ENCODE data around the gene PLD1.

The PLD1 gene

DNA sequence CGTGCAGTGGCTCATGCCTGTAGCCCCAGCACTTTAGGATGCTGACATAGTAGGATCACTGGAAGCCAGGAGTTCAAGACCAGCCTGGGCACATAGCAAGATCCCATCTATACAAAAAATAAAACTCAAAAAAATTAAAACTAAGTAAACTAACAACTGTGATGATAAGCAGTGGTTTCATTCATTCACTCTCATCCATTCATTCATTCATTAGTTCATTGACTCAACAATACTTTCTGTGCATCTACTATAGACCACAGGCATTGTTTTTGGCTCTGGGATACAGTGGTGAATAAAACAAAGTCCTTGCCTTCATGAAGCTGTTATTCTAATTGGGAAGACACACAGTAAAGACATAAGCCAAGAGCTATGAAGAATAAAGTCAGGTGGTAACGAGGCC lies 25.3 kb upstream of the PLD1 start:
- peak overlapping the region; percentile 49; the same call in 1 of the 2 replicates for H3K27ac ChIP-seq (replicated peaks)
- H3K27me3 ChIP-seq (ENCODE audit: insufficient read depth, poor library complexity, severe bottlenecking) = no peaks in the 10 kb centered on the region
- no peak for DNase-seq (ENCODE audit: low read depth in 1 of 2, low spot score in 1 of 2)

DNA sequence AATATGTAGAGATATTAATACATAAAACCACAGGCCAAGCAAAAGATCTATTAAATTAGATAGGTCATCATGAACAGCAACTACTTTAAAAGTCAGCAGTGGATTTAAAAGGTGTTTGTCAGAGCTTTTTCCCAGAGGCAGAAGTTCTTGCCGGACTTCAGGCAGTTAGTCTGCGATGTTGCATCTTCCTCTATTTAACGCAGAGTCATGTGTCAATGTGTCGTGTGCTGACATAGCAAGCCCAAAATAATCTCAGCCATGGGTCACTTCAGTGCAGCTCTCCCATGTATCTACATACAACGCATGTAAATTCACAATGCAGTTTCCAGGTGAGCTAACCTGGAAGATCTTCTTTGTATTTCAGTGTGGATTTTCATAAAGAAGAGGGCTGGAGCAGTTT lies 24.8 kb upstream of the PLD1 start:
- no peaks in the 10 kb centered on the region for H3K27me3 ChIP-seq (ENCODE audit: insufficient read depth, poor library complexity, severe bottlenecking)
- no peak overlapping the region for H3K4me3 ChIP-seq (replicated peaks; ENCODE audit: insufficient read depth, low read length)
- peak in 1 of 2 experiments; percentile 61 for DNase-seq (ENCODE audit: low read depth in 1 of 2, low spot score in 1 of 2)
- TF ChIP-seq POLR2AphosphoS5 (IDR thresholded peaks at IDR 0.05; ENCODE audit: low read depth) (no peak), GABPA (IDR thresholded peaks at IDR 0.05; ENCODE audit: low read depth) (no peak), SPI1 (IDR thresholded peaks at IDR 0.05; ENCODE audit: borderline replicate concordance, low read depth) (no peak)
- TF ChIP-seq, protein P1, sequence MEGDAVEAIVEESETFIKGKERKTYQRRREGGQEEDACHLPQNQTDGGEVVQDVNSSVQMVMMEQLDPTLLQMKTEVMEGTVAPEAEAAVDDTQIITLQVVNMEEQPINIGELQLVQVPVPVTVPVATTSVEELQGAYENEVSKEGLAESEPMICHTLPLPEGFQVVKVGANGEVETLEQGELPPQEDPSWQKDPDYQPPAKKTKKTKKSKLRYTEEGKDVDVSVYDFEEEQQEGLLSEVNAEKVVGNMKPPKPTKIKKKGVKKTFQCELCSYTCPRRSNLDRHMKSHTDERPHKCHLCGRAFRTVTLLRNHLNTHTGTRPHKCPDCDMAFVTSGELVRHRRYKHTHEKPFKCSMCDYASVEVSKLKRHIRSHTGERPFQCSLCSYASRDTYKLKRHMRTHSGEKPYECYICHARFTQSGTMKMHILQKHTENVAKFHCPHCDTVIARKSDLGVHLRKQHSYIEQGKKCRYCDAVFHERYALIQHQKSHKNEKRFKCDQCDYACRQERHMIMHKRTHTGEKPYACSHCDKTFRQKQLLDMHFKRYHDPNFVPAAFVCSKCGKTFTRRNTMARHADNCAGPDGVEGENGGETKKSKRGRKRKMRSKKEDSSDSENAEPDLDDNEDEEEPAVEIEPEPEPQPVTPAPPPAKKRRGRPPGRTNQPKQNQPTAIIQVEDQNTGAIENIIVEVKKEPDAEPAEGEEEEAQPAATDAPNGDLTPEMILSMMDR (IDR thresholded peaks at IDR 0.05; ENCODE audit: insufficient read depth, low read length) = no peak
- TF ChIP-seq, protein P2, sequence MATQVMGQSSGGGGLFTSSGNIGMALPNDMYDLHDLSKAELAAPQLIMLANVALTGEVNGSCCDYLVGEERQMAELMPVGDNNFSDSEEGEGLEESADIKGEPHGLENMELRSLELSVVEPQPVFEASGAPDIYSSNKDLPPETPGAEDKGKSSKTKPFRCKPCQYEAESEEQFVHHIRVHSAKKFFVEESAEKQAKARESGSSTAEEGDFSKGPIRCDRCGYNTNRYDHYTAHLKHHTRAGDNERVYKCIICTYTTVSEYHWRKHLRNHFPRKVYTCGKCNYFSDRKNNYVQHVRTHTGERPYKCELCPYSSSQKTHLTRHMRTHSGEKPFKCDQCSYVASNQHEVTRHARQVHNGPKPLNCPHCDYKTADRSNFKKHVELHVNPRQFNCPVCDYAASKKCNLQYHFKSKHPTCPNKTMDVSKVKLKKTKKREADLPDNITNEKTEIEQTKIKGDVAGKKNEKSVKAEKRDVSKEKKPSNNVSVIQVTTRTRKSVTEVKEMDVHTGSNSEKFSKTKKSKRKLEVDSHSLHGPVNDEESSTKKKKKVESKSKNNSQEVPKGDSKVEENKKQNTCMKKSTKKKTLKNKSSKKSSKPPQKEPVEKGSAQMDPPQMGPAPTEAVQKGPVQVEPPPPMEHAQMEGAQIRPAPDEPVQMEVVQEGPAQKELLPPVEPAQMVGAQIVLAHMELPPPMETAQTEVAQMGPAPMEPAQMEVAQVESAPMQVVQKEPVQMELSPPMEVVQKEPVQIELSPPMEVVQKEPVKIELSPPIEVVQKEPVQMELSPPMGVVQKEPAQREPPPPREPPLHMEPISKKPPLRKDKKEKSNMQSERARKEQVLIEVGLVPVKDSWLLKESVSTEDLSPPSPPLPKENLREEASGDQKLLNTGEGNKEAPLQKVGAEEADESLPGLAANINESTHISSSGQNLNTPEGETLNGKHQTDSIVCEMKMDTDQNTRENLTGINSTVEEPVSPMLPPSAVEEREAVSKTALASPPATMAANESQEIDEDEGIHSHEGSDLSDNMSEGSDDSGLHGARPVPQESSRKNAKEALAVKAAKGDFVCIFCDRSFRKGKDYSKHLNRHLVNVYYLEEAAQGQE (IDR thresholded peaks at IDR 0.05; ENCODE audit: insufficient replicate concordance, low read depth) = no peak
- H3K27ac ChIP-seq (replicated peaks) = peak overlapping the region; percentile 49

More for the DNA sequence above, 25.3 kb upstream of the PLD1 start:
- no peak overlapping the region for H3K4me3 ChIP-seq (replicated peaks; ENCODE audit: insufficient read depth, low read length)
- TF ChIP-seq, protein P2 (IDR thresholded peaks at IDR 0.05; ENCODE audit: insufficient replicate concordance, low read depth) = no peak
- TF ChIP-seq SPI1 (IDR thresholded peaks at IDR 0.05; ENCODE audit: borderline replicate concordance, low read depth) = no peak
- no peak for TF ChIP-seq POLR2AphosphoS5 (IDR thresholded peaks at IDR 0.05; ENCODE audit: low read depth)
- TF ChIP-seq, protein P1 (IDR thresholded peaks at IDR 0.05; ENCODE audit: insufficient read depth, low read length) = no peak
- no peak for TF ChIP-seq GABPA (IDR thresholded peaks at IDR 0.05; ENCODE audit: low read depth)

DNA sequence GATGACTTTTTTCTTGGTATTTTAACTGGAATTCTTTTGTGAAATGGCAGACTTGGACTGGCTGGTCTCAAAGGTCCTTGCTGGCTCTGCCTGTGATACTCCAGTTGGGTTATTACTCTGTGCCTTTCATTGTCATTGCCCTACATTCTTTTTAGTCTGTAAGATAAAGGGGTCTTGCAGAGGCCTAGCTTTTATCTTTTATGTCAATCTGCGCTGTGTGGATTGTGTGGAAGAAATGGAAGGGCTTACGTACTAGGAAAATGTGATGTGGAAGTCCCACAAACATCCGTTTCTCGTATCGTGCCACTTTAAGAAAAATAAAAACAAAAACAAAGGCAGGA lies 24.1 kb upstream of the PLD1 start:
- no peak for TF ChIP-seq POLR2AphosphoS5 (IDR thresholded peaks at IDR 0.05; ENCODE audit: low read depth)
- TF ChIP-seq SPI1 (IDR thresholded peaks at IDR 0.05; ENCODE audit: borderline replicate concordance, low read depth) = no peak
- no peak for TF ChIP-seq GABPA (IDR thresholded peaks at IDR 0.05; ENCODE audit: low read depth)
- TF ChIP-seq, protein P2 (IDR thresholded peaks at IDR 0.05; ENCODE audit: insufficient replicate concordance, low read depth) = no peak
- TF ChIP-seq, protein P1 (IDR thresholded peaks at IDR 0.05; ENCODE audit: insufficient read depth, low read length) = no peak
- Histone ChIP-seq H3K27ac (replicated peaks) (peak overlapping the region; percentile 49), H3K27me3 (ENCODE audit: insufficient read depth, poor library complexity, severe bottlenecking) (no peaks in the 10 kb centered on the region), H3K4me3 (replicated peaks; ENCODE audit: insufficient read depth, low read length) (no peak overlapping the region)
- DNase-seq (ENCODE audit: low read depth in 1 of 2, low spot score in 1 of 2) = no peak

Measured in HL-60 (cell line).